ENCODE data around the gene MYOC.
"Not testable (repeated sequence)": the region's sequence is repeated elsewhere in the genome, so short reads cannot be mapped to it uniquely, and the experiment has no call there.

The MYOC gene

DNA sequence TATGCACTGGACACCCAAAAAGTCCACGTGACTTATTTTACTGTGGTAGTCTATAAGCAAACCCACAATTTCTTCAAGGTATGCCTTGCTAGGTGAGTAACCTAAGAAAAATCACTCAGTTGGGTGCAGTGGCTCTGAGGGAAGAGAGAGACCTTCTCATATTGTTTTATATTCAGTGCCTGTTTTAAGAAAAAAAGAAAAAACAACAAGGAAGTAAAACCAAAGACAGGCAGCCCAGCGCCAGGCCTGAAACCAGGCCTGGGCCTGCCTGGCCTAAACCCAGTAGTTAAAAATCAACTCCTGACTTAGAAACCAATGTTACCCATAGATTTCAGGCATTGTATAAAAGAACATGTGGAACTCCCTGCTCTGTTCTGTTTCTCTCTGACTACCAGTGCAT, 52.2 kb downstream of the MYOC start:
- DNase-seq, result not testable (repeated sequence)

GRCh38 chr1:171597203-171597602, 55.3 kb downstream of the MYOC start:
- DNase-seq, result no peak

GRCh38 chr1:171596705-171597104, 55.8 kb downstream of the MYOC start:
- DNase-seq, result no peak

DNA sequence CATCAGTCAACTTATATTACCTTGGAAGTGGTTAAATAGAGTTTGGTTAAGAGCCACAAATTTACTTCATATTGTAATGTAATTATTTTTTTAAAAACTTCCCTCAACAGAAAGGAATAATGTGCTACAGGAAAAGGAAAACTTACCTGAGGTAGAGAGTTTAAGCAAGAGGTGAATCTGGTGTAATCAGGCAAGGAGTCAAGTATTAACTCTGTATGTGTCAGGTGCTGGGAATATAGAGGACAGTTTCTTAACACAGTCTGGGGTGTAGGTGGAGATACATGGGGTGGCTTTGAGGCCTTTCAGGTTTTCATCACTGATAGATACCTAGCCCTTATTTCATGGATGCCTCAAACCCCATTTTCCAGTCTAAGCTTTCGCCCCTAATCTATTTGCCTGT, 56.4 kb downstream of the MYOC start:
- no peak for DNase-seq

DNA sequence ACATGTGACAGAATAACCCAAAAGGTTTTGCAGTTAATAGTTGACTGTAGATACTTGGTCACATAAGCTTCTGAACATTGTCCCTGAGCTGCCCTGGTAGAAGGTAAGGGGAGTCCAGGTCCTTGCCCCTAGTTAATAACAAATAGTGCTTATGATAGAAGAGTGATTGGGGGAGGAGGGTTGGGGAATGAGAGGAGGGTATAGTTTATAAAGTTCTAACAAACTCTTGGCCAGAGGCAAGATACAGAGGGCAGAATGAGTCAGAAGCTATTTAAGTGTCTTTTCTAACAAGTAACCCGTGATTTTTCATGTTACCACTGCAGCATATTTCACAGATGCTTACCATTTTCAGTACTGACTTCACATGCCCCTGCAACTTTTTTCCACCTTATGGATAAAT, 57.2 kb downstream of the MYOC start:
- no peak for DNase-seq

GRCh38 chr1:171590022-171590421, 62.5 kb downstream of the MYOC start:
- no peak for DNase-seq

DNA sequence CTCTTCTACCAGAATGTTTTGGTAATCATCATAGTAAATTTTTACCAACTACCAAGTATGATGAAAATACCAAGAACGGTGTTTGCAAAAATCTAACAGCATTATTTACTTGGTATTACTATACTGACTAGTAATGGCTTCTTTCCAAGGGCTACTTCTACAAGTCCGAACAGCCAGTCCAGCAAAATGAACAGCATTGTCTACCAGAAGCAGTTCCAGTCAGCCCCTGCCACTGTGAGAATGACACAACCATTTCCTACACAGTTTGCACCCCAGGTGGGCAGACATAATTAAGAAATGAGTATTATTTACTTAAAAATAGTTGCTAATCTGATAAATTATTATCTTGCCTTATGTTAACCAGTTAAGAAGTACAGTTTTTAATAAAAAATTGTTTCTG, 64.3 kb downstream of the MYOC start:
- DNase-seq, result no peak

DNA sequence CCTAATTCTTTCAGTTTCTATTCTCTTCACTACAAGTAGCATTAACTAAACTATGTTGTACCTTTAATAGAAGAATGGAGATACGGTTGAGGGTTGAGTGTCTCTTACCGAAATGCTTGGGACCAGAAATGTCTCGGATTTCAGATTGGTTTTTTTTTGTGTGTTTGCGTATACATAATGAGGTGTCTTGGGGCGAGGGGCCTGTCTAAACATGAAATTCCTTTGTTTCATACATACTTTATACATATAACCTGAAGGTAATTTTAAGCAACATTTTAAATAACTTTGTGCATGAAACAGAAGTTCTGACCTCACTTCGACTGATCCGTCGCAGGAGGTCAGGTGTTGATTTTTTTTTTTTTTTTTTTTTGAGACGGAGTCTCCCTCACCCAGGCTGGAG, 66.8 kb downstream of the MYOC start:
- no peak for DNase-seq

Data from kidney glomerular epithelial cell (primary cell).